OCI-LY7 (cell line): ENCODE measurements around the gene HPSE. TPM values are rescaled to one million over a fixed set of nuclear protein-coding genes. Genes with fewer than 3 reads are reported as not detected.

Experiments
- BruUV-seq: library from RNA; stranded (reverse); fragments of 400-500 nt; replicated peaks from 2 replicates; lab custom pipeline; 2021; lab: Mats Ljungman, UMichigan
- CTCF ChIA-PET: fragments of 300-600 bp; sonication (Branson Sonifier 250); formaldehyde crosslinking; loops from one replicate; lab custom pipeline; 2022; ENCODE audit warnings: antibody characterized with exemption; ENCODE audit not compliant: unreplicated experiment; lab: Charles Lee
- POLR2A ChIA-PET: fragments of 300-600 bp; sonication (Branson Sonifier 250); formaldehyde crosslinking; loops from one replicate; lab custom pipeline; 2022; ENCODE audit warnings: antibody characterized with exemption; lab: Charles Lee
- DNase-seq: peaks from one replicate; pipeline ENCODE4 v3.0.0-alpha.2; 2015; ENCODE audit warnings: low spot score
- H2AFZ ChIP-seq: fragments of 200-600 bp; sonication (generic), shearing (Covaris generic); 2 replicates; pipeline ENCODE4 v1.6.1; 2014; ENCODE audit warnings: mild to moderate bottlenecking, antibody characterized with exemption, low read length, moderate library complexity
- H3K27ac ChIP-seq: fragments of 200-600 bp; sonication (generic); 2 replicates; pipeline ENCODE4 v1.5.1; 2014; ENCODE audit warnings: mixed run types, low read depth, mild to moderate bottlenecking, moderate library complexity, low read length, inconsistent platforms; ENCODE audit not compliant: poor library complexity, severe bottlenecking
- H3K36me3 ChIP-seq: fragments of 200-600 bp; sonication (generic); 2 replicates; pipeline ENCODE4 v1.6.1; 2014; ENCODE audit warnings: mild to moderate bottlenecking, antibody characterized with exemption, low read length, moderate library complexity, mixed read lengths; ENCODE audit not compliant: insufficient read depth
- H3K4me1 ChIP-seq: fragments of 200-600 bp; sonication (generic); 2 replicates; pipeline ENCODE4 v1.5.1; 2014; ENCODE audit warnings: mild to moderate bottlenecking, low read length; ENCODE audit not compliant: insufficient read depth, poor library complexity, severe bottlenecking
- H3K4me2 ChIP-seq: fragments of 200-600 bp; sonication (generic); 2 replicates; pipeline ENCODE4 v1.6.1; 2014; ENCODE audit warnings: mild to moderate bottlenecking, low read length
- H3K4me3 ChIP-seq: fragments of 200-600 bp; sonication (generic); 2 replicates; pipeline ENCODE4 v1.5.1; 2014; ENCODE audit warnings: mild to moderate bottlenecking, low read depth, low read length; ENCODE audit not compliant: poor library complexity, severe bottlenecking
- H3K79me2 ChIP-seq: fragments of 200-600 bp; sonication (generic); 2 replicates; pipeline ENCODE4 v1.6.1; 2016; ENCODE audit warnings: low read depth, mild to moderate bottlenecking, low read length, moderate library complexity, mixed read lengths; ENCODE audit not compliant: insufficient read depth
- H3K9me2 ChIP-seq: fragments of 200-600 bp; sonication (generic); 2 replicates; pipeline ENCODE4 v1.6.1; 2016; ENCODE audit warnings: mild to moderate bottlenecking, low read length, mixed read lengths; ENCODE audit not compliant: insufficient read depth
- H3K9me3 ChIP-seq: fragments of 200-600 bp; sonication (generic); 2 replicates; pipeline ENCODE4 v1.6.1; 2014; ENCODE audit warnings: mild to moderate bottlenecking, mixed run types, low read length, mixed read lengths
- H4K20me1 ChIP-seq: fragments of 200-600 bp; sonication (generic); 2 replicates; pipeline ENCODE4 v1.6.1; 2014; ENCODE audit warnings: mild to moderate bottlenecking, antibody characterized with exemption, low read length, moderate library complexity, mixed read lengths; ENCODE audit not compliant: insufficient read depth
- EZH2phosphoT487 ChIP-seq: fragments of 200-600 bp; sonication (generic); IDR thresholded peaks from 2 replicates; pipeline ENCODE4 v1.6.1; 2018; ENCODE audit warnings: low read depth, borderline replicate concordance, mild to moderate bottlenecking, mixed run types, antibody characterized with exemption, low read length, moderate library complexity, mixed read lengths
- intact Hi-C: fragments of 100-400 bp; cut with micrococcal nuclease; formaldehyde crosslinking; loops from one replicate; pipeline ENCODE4 v1.10.0; 2022; ENCODE audit not compliant: unreplicated experiment
- total RNA-seq, 2 experiments: library from RNA; depleted of rRNA in 1 of 2; stranded (reverse); fragments of >200 nt in 1 of 2; shearing (Covaris generic) in 1 of 2; gene quantifications; 2 replicates each; pipeline ENCODE4 v1.2.3, GENCODE V29; 2014 to 2022
- TF ChIP-seq, protein P1 (sequence below): fragments of 200-600 bp; sonication (generic); conservative IDR thresholded peaks from 2 replicates; pipeline ENCODE4 v1.5.1; 2014; ENCODE audit warnings: mild to moderate bottlenecking, antibody characterized with exemption, low read length, moderate library complexity, mixed read lengths

The HPSE gene
- total RNA-seq, 2 experiments from 2014 or later: 2.4 to 3.1 TPM

DNA sequence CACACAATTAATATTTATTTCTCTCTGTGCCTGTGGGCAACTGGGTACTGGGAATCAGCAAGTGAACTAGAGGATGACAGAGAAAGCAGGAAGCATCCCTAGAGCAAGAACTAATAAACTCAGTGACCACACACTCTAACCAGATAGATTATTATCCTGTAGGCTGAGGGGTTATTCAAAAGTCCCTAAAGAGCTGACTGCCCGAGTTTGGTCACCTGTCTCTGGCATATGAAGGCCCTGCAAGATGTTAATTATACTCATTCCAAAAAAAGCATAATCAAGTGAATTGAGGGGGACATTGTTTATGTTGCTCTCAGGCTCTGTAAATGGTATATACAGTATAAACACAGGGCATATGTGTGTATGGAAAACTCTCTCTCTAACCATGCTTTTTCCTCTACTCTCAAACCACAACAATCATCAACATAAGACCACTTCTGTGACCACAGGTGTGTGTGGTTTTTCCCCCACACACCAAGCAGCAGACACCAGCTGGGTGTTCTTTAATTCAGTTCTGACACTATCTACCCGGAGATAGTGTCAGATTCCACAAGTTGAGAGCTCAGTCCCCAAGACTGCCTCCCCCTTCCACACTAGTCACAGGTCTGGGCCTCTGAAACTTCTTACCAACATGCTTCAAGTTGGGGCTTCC, 6.2 kb upstream of the HPSE start:
- H3K9me2 ChIP-seq: no peaks in the 10 kb centered on the region
- ChIA-PET POLR2A (interaction anchor here (0.5 to 1.7 kb wide), 9 partner anchors 8 to 893 kb away, joined by 3 to 4 read pairs (median 4); no protein-coding TSS in a partner anchor), CTCF (no interaction called here)
- H3K4me2 ChIP-seq: peak overlapping the region; percentile 14
- intact Hi-C loops: no loop called here
- DNase-seq: peak; percentile 70
- no peaks in the 10 kb centered on the region for H3K79me2 ChIP-seq
- H3K36me3 ChIP-seq: no peaks in the 10 kb centered on the region
- H3K27ac ChIP-seq: peak overlapping the region; percentile 41
- peak overlapping the region; percentile 16; the same call in 1 of the 2 replicates for H2AFZ ChIP-seq
- no peak for TF ChIP-seq EZH2phosphoT487
- TF ChIP-seq, protein P1, sequence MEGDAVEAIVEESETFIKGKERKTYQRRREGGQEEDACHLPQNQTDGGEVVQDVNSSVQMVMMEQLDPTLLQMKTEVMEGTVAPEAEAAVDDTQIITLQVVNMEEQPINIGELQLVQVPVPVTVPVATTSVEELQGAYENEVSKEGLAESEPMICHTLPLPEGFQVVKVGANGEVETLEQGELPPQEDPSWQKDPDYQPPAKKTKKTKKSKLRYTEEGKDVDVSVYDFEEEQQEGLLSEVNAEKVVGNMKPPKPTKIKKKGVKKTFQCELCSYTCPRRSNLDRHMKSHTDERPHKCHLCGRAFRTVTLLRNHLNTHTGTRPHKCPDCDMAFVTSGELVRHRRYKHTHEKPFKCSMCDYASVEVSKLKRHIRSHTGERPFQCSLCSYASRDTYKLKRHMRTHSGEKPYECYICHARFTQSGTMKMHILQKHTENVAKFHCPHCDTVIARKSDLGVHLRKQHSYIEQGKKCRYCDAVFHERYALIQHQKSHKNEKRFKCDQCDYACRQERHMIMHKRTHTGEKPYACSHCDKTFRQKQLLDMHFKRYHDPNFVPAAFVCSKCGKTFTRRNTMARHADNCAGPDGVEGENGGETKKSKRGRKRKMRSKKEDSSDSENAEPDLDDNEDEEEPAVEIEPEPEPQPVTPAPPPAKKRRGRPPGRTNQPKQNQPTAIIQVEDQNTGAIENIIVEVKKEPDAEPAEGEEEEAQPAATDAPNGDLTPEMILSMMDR: no peak
- no peaks in the 10 kb centered on the region for H4K20me1 ChIP-seq
- 0 out of 2 replicates have a peak, but pooled peaks cover 7% of the 10 kb centered on the region for H3K9me3 ChIP-seq
- H3K4me1 ChIP-seq: peaks cover 16% of the 10 kb centered on the region
- BruUV-seq: no TSS peak
- H3K4me3 ChIP-seq: no peak overlapping the region

DNA sequence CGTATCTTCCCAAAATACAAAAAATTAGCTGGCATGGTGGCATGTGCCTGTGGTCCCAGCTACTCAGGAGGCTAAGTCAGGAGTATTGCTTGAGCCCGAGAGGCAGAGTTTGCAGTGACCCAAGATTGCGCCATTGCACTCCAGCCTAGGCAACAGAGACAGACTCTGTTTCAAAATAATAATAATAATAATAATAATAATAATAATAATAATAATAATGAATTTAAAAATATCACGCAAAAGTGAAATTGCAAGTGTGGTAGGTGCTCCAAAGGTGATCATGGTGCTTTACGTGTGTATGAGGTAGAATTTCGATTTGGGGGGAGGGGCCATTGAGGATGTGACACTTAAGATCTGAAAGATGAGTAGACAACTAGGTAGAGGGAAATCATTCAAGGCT, 4.9 kb upstream of the HPSE start:
- ChIA-PET POLR2A (no interaction called here), CTCF (no interaction called here)
- H3K79me2 ChIP-seq: no peaks in the 10 kb centered on the region
- DNase-seq: no peak
- H3K9me2 ChIP-seq: no peaks in the 10 kb centered on the region
- H3K4me3 ChIP-seq: no peak overlapping the region
- H2AFZ ChIP-seq: no peak overlapping the region
- H3K27ac ChIP-seq: no peak overlapping the region
- intact Hi-C loops: no loop called here
- H4K20me1 ChIP-seq: no peaks in the 10 kb centered on the region
- H3K9me3 ChIP-seq: no peaks in the 10 kb centered on the region
- no TSS peak for BruUV-seq
- peaks cover 23% of the 10 kb centered on the region for H3K4me1 ChIP-seq
- H3K4me2 ChIP-seq: no peak overlapping the region
- H3K36me3 ChIP-seq: no peaks in the 10 kb centered on the region
- TF ChIP-seq EZH2phosphoT487: no peak
- TF ChIP-seq, protein P1: no peak

GRCh38 chr4:83335701-83336100, 1.1 kb upstream of the HPSE start:
- no peak overlapping the region for H2AFZ ChIP-seq
- CTCF ChIA-PET: no interaction called here
- peaks cover 22% of the 10 kb centered on the region for H3K4me1 ChIP-seq
- H3K36me3 ChIP-seq: no peaks in the 10 kb centered on the region
- no peaks in the 10 kb centered on the region for H3K9me2 ChIP-seq
- H3K4me2 ChIP-seq: no peak overlapping the region
- no peaks in the 10 kb centered on the region for H4K20me1 ChIP-seq
- POLR2A ChIA-PET: interaction anchor here (1.0 kb wide), 1 partner anchor 93 kb away, joined by 3 read pairs; no protein-coding TSS in a partner anchor
- no peak overlapping the region for H3K27ac ChIP-seq
- no peak for TF ChIP-seq EZH2phosphoT487
- TF ChIP-seq, protein P1: no peak
- no peak for DNase-seq
- no peak overlapping the region for H3K4me3 ChIP-seq
- no TSS peak for BruUV-seq
- intact Hi-C loops: no loop called here
- H3K79me2 ChIP-seq: no peaks in the 10 kb centered on the region
- no peaks in the 10 kb centered on the region for H3K9me3 ChIP-seq
